Panc1 (cell line): ENCODE measurements around the gene PIGH. TPM values are rescaled to one million over a fixed set of nuclear protein-coding genes. Genes with fewer than 3 reads are reported as not detected.
A peak's percentile ranks its signal among the peaks of the same experiment; 100 is the strongest.

Experiments used
- ATAC-seq: fragments of 200-7000 bp; cut with Tn5 transposase; 2 replicates; pipeline ENCODE4 v1.9.1; 2020; ENCODE audit warnings: mild to moderate bottlenecking, moderate library complexity
- Bru-seq: library from RNA; stranded (reverse); fragments of 400-500 nt; gene quantifications from one replicate; lab custom pipeline; 2021; lab: Mats Ljungman, UMichigan
- BruChase-seq, 2 experiments: library from RNA; stranded (reverse); fragments of 400-500 nt; gene quantifications; one replicate each; lab custom pipeline; 2021; lab: Mats Ljungman, UMichigan
- BruUV-seq: library from RNA; stranded (reverse); fragments of 400-500 nt; replicated peaks from 2 replicates; lab custom pipeline; 2021; lab: Mats Ljungman, UMichigan
- CTCF ChIA-PET: fragments of 300-600 bp; sonication (Branson Sonifier 250); formaldehyde crosslinking; loops from one replicate; lab custom pipeline; 2022; ENCODE audit warnings: antibody characterized with exemption; lab: Charles Lee
- POLR2A ChIA-PET: fragments of 300-600 bp; sonication (Branson Sonifier 250); formaldehyde crosslinking; loops from one replicate; lab custom pipeline; 2022; ENCODE audit warnings: antibody characterized with exemption; lab: Charles Lee
- DNase-seq: peaks from one replicate; pipeline ENCODE4 v3.0.0-alpha.2; 2010; ENCODE audit warnings: low read depth, low spot score
- H3K27ac ChIP-seq: 2 replicates; pipeline ENCODE4 v1.5.1; 2011; ENCODE audit warnings: mild to moderate bottlenecking, low read length, inconsistent platforms
- H3K27me3 ChIP-seq: fragments of 200-500 bp; sonication (Bioruptor generic); 2 replicates; pipeline ENCODE4 v1.6.0; 2014; ENCODE audit warnings: low read length, inconsistent platforms; ENCODE audit not compliant: control insufficient read depth, insufficient read depth
- H3K36me3 ChIP-seq: fragments of 200-500 bp; sonication (Bioruptor generic); 2 replicates; pipeline ENCODE4 v1.5.1; 2014; ENCODE audit warnings: inconsistent platforms, mild to moderate bottlenecking, low read length, moderate library complexity; ENCODE audit not compliant: control insufficient read depth, insufficient read depth
- H3K4me1 ChIP-seq: 2 replicates; pipeline ENCODE4 v1.5.1; 2011; ENCODE audit warnings: inconsistent platforms, mild to moderate bottlenecking, low read length, moderate library complexity; ENCODE audit not compliant: control insufficient read depth, insufficient read depth
- H3K4me3 ChIP-seq, 2 experiments: 2 replicates each; pipeline ENCODE4 v1.5.1; 2011 to 2012; ENCODE audit warnings: low read depth in 2 of 2, low read length in 2 of 2, mild to moderate bottlenecking in 2 of 2, inconsistent platforms in 1 of 2, moderate library complexity in 1 of 2
- H3K9me3 ChIP-seq: fragments of 200-500 bp; sonication (Bioruptor generic); 2 replicates; pipeline ENCODE4 v1.5.1; 2014; ENCODE audit warnings: low read depth, mild to moderate bottlenecking, inconsistent platforms, low read length, moderate library complexity; ENCODE audit not compliant: control insufficient read depth, insufficient read depth
- CTCF ChIP-seq: fragments of 450-650 bp; IDR thresholded peaks from 2 replicates; pipeline ENCODE4 v1.5.1; 2017; ENCODE audit warnings: mild to moderate bottlenecking
- POLR2AphosphoS5 ChIP-seq: IDR thresholded peaks from 2 replicates; pipeline ENCODE4 v1.6.1; 2012; ENCODE audit warnings: mild to moderate bottlenecking, low read depth, low read length, moderate library complexity
- SIN3A ChIP-seq: IDR thresholded peaks from 2 replicates; pipeline ENCODE4 v1.6.1; 2012; ENCODE audit warnings: low read depth, mild to moderate bottlenecking, low read length, moderate library complexity, borderline replicate concordance; ENCODE audit not compliant: insufficient read depth
- TCF7L2 ChIP-seq: IDR thresholded peaks from 2 replicates; pipeline ENCODE4 v1.6.1; 2011; ENCODE audit warnings: mild to moderate bottlenecking, low read depth, low read length, inconsistent platforms
- in situ Hi-C: cut with HindIII; loops from 2 replicates; pipeline ENCODE4 v1.10.0; 2016; ENCODE audit warnings: low sequenced_read_pairs, low pct_unique_long_range_greater_than_20kb
- intact Hi-C: fragments of 100-400 bp; cut with micrococcal nuclease; formaldehyde crosslinking; loops from one replicate; pipeline ENCODE4 v1.10.0; 2022; ENCODE audit not compliant: unreplicated experiment
- long read RNA-seq: library from polyadenylated mRNA; unstranded; transcript quantifications from one replicate; pipeline ENCODE4 v2.0.0, GENCODE V29; 2021; ENCODE audit not compliant: unreplicated experiment
- polyA plus RNA-seq: library from polyadenylated mRNA; unstranded; fragments of >200 nt; gene quantifications from one replicate; pipeline ENCODE4 v1.2.1, GENCODE V29; 2012; ENCODE audit warnings: missing spikeins; ENCODE audit not compliant: insufficient read length
- total RNA-seq: library from RNA; stranded (reverse); gene quantifications from one replicate; pipeline ENCODE4 v1.2.1, GENCODE V29; 2021; ENCODE audit not compliant: unreplicated experiment
- TF ChIP-seq, protein P1 (sequence below), 2 experiments: IDR thresholded peaks; 2 replicates each; pipeline ENCODE4 v1.6.1; 2011 to 2012; ENCODE audit warnings: low read depth in 2 of 2, control low read depth in 1 of 2, low read length in 1 of 2, mild to moderate bottlenecking in 1 of 2, moderate library complexity in 1 of 2; ENCODE audit not compliant: insufficient read depth in 1 of 2

PIGH gene, protein sequence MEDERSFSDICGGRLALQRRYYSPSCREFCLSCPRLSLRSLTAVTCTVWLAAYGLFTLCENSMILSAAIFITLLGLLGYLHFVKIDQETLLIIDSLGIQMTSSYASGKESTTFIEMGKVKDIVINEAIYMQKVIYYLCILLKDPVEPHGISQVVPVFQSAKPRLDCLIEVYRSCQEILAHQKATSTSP
- 13.3 TPM for total RNA-seq
- 10.0 TPM for polyA plus RNA-seq
- Bru-seq, nascent RNA, result percentile 48 among the genes with signal in this experiment
- BruChase-seq, experiment 1, labeled RNA remaining after a 2-hour chase, result percentile 48 among the genes with signal in this experiment
- BruChase-seq, experiment 2, labeled RNA remaining after a 6-hour chase, result percentile 57 among the genes with signal in this experiment
- long read RNA-seq, transcript PIGH-201 (4 exons, 1,420 nt), result major isoform, 13 of 20 reads
- long read RNA-seq, partial matches to known transcripts, result 1 of 20 reads
- long read RNA-seq, other reads (novel, unspliced or antisense), result 5 of 20 reads

- Histone ChIP-seq H3K9me3 (no peaks in the 10 kb centered on the region), H3K27me3 (no peaks in the 10 kb centered on the region), H3K4me3 (peak within 1 kb of the TSS; percentile 77 to 82), H3K27ac (peak within 1 kb of the TSS; percentile 68), H3K4me1 (no peaks in the 10 kb centered on the region), H3K36me3 (no peaks in the 10 kb centered on the region; the same call in 1 of the 2 replicates)
- DNase-seq, result no peak
- ChIA-PET POLR2A (no interaction called here), CTCF (no interaction called here)
- in situ Hi-C loops, result no loop called here
- intact Hi-C loops, result no loop called here
- peak; percentile 60 for TF ChIP-seq CTCF
- peak; percentile 75; the same call in 1 of the 2 replicates for TF ChIP-seq SIN3A
- TF ChIP-seq TCF7L2, result no peak
- TF ChIP-seq, protein P1, sequence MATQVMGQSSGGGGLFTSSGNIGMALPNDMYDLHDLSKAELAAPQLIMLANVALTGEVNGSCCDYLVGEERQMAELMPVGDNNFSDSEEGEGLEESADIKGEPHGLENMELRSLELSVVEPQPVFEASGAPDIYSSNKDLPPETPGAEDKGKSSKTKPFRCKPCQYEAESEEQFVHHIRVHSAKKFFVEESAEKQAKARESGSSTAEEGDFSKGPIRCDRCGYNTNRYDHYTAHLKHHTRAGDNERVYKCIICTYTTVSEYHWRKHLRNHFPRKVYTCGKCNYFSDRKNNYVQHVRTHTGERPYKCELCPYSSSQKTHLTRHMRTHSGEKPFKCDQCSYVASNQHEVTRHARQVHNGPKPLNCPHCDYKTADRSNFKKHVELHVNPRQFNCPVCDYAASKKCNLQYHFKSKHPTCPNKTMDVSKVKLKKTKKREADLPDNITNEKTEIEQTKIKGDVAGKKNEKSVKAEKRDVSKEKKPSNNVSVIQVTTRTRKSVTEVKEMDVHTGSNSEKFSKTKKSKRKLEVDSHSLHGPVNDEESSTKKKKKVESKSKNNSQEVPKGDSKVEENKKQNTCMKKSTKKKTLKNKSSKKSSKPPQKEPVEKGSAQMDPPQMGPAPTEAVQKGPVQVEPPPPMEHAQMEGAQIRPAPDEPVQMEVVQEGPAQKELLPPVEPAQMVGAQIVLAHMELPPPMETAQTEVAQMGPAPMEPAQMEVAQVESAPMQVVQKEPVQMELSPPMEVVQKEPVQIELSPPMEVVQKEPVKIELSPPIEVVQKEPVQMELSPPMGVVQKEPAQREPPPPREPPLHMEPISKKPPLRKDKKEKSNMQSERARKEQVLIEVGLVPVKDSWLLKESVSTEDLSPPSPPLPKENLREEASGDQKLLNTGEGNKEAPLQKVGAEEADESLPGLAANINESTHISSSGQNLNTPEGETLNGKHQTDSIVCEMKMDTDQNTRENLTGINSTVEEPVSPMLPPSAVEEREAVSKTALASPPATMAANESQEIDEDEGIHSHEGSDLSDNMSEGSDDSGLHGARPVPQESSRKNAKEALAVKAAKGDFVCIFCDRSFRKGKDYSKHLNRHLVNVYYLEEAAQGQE (IDR thresholded peaks at IDR 0.05; ENCODE audit: insufficient read depth in 1 of 2, low read depth in 2 of 2, low read length in 1 of 2), result peak; percentile 71 to 74; a peak in 3 of 4 replicates
- TF ChIP-seq POLR2AphosphoS5, result peak; percentile 63; the same call in 1 of the 2 replicates
- peak; percentile 99 for ATAC-seq
- no TSS peak for BruUV-seq
Observed at GRCh38 chr14:67599698-67600561, at the start of gene PIGH. Gene PIGH, minus strand, starts transcription at chr14:67600268. Its CDS starts 65 bp downstream, at chr14:67600203.

DNA sequence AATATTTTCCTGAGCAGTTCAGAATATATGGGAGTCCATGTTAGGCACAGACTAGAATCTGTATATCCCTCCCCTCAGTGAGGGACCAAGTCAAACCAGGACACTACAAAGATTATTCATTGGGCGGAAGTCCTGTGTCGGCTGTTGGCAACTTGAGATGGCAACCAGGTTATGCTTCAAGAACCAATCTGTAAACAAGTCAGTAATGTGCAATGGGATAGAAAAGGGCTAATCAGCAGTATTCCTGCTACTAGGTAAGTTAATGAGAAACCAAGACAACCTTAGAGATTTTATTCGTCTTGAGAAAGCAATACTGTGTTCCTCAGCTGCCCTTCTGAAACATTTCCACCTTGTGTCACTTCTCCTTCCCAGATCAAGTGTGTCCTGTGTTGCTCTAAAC lies 46.1 kb upstream of the PIGH start:
- no peak overlapping the region for H3K4me3 ChIP-seq
- ChIA-PET CTCF (no interaction called here), POLR2A (no interaction called here)
- DNase-seq, result no peak
- ATAC-seq, result no peak
- no peak overlapping the region for H3K27ac ChIP-seq
- BruUV-seq, result no TSS peak
- in situ Hi-C loops, result no loop called here
- H3K27me3 ChIP-seq, result no peaks in the 10 kb centered on the region
- no peaks in the 10 kb centered on the region for H3K4me1 ChIP-seq
- H3K36me3 ChIP-seq, result peaks cover 10% of the 10 kb centered on the region
- TF ChIP-seq POLR2AphosphoS5, result no peak
- TF ChIP-seq TCF7L2, result no peak
- TF ChIP-seq, protein P1 (IDR thresholded peaks at IDR 0.05; ENCODE audit: insufficient read depth in 1 of 2, low read depth in 2 of 2, low read length in 1 of 2), result no peak
- no peak for TF ChIP-seq CTCF
- no peak for TF ChIP-seq SIN3A
- intact Hi-C loops, result no loop called here
- no peaks in the 10 kb centered on the region for H3K9me3 ChIP-seq
